ENCODE data around the gene SLC6A16.

The SLC6A16 gene

GRCh38 chr19:49357186-49357585, 32.2 kb upstream of the SLC6A16 start:
- Histone ChIP-seq H3K9me3 (ENCODE audit: insufficient read depth, low read length) (no peaks in the 10 kb centered on the region), H3K27ac (ENCODE audit: low read length) (peak overlapping the region; percentile 33; the same call in 1 of the 2 replicates), H3K27me3 (ENCODE audit: low read depth, low read length) (no peaks in the 10 kb centered on the region), H3K4me2 (ENCODE audit: low read length) (peak overlapping the region; percentile 54), H3K36me3 (replicated peaks; ENCODE audit: low read depth, low read length) (no peaks in the 10 kb centered on the region), H3K4me3 (ENCODE audit: low read length) (peak overlapping the region; percentile 42; the same call in 1 of the 2 replicates), H2AFZ (ENCODE audit: low read depth, low read length) (peak overlapping the region; percentile 40; the same call in 1 of the 2 replicates), H4K20me1 (ENCODE audit: insufficient read depth, low read length) (no peaks in the 10 kb centered on the region), H3K4me1 (ENCODE audit: low read length) (peaks cover 60% of the 10 kb centered on the region), H3K79me2 (ENCODE audit: low read length) (no peaks in the 10 kb centered on the region), H3K9ac (ENCODE audit: low read length) (peak overlapping the region; percentile 48; the same call in 1 of the 2 replicates)
- no peak for TF ChIP-seq EZH2phosphoT487 (IDR thresholded peaks at IDR 0.05; ENCODE audit: low read depth)
- no peak for TF ChIP-seq CTCF (IDR thresholded peaks at IDR 0.05; ENCODE audit: low read depth, low read length)

- Histone ChIP-seq H3K4me2 (ENCODE audit: low read length) (peak overlapping the region; percentile 54), H3K9ac (ENCODE audit: low read length) (peak overlapping the region; percentile 48)
These were observed 31.4 kb upstream of the SLC6A16 start for GRCh38 chr19:49356382-49356781.

GRCh38 chr19:49355909-49356353, 30.9 kb upstream of the SLC6A16 start:
- no peak for TF ChIP-seq EZH2phosphoT487 (IDR thresholded peaks at IDR 0.05; ENCODE audit: low read depth)
- no peak for TF ChIP-seq CTCF (IDR thresholded peaks at IDR 0.05; ENCODE audit: low read depth, low read length)
- Histone ChIP-seq H3K9me3 (ENCODE audit: insufficient read depth, low read length) (no peaks in the 10 kb centered on the region), H4K20me1 (ENCODE audit: insufficient read depth, low read length) (no peaks in the 10 kb centered on the region), H3K27ac (ENCODE audit: low read length) (no peak overlapping the region), H3K4me2 (ENCODE audit: low read length) (peak overlapping the region; percentile 54), H3K9ac (ENCODE audit: low read length) (peak overlapping the region; percentile 48), H3K27me3 (ENCODE audit: low read depth, low read length) (no peaks in the 10 kb centered on the region), H3K79me2 (ENCODE audit: low read length) (no peaks in the 10 kb centered on the region), H3K4me1 (ENCODE audit: low read length) (peaks cover 56% of the 10 kb centered on the region), H3K36me3 (replicated peaks; ENCODE audit: low read depth, low read length) (no peaks in the 10 kb centered on the region), H3K4me3 (ENCODE audit: low read length) (peak overlapping the region; percentile 42), H2AFZ (ENCODE audit: low read depth, low read length) (peak overlapping the region; percentile 48; the same call in 1 of the 2 replicates)

More at GRCh38 chr19:49356382-49356781, 31.4 kb upstream of the SLC6A16 start:
- Histone ChIP-seq H3K4me1 (ENCODE audit: low read length) (peaks cover 60% of the 10 kb centered on the region), H2AFZ (ENCODE audit: low read depth, low read length) (no peak overlapping the region), H3K27me3 (ENCODE audit: low read depth, low read length) (no peaks in the 10 kb centered on the region), H3K4me3 (ENCODE audit: low read length) (peak overlapping the region; percentile 42), H3K79me2 (ENCODE audit: low read length) (no peaks in the 10 kb centered on the region), H3K36me3 (replicated peaks; ENCODE audit: low read depth, low read length) (no peaks in the 10 kb centered on the region), H4K20me1 (ENCODE audit: insufficient read depth, low read length) (no peaks in the 10 kb centered on the region), H3K27ac (ENCODE audit: low read length) (no peak overlapping the region), H3K9me3 (ENCODE audit: insufficient read depth, low read length) (no peaks in the 10 kb centered on the region)
- TF ChIP-seq EZH2phosphoT487 (IDR thresholded peaks at IDR 0.05; ENCODE audit: low read depth) (no peak), CTCF (IDR thresholded peaks at IDR 0.05; ENCODE audit: low read depth, low read length) (no peak)

- H4K20me1 ChIP-seq (ENCODE audit: insufficient read depth, low read length) = no peaks in the 10 kb centered on the region
- no peak overlapping the region for H3K9ac ChIP-seq (ENCODE audit: low read length)
- TF ChIP-seq EZH2phosphoT487 (IDR thresholded peaks at IDR 0.05; ENCODE audit: low read depth) (no peak), CTCF (IDR thresholded peaks at IDR 0.05; ENCODE audit: low read depth, low read length) (no peak)
- peaks cover 8% of the 10 kb centered on the region for H3K36me3 ChIP-seq (replicated peaks; ENCODE audit: low read depth, low read length)
- peaks cover 27% of the 10 kb centered on the region for H3K4me1 ChIP-seq (ENCODE audit: low read length)
- no peak overlapping the region for H3K4me2 ChIP-seq (ENCODE audit: low read length)
- no peaks in the 10 kb centered on the region for H3K27me3 ChIP-seq (ENCODE audit: low read depth, low read length)
- H3K27ac ChIP-seq (ENCODE audit: low read length) = no peak overlapping the region
- H3K79me2 ChIP-seq (ENCODE audit: low read length) = no peaks in the 10 kb centered on the region
- H3K9me3 ChIP-seq (ENCODE audit: insufficient read depth, low read length) = peaks cover 6% of the 10 kb centered on the region; the same call in 1 of the 2 replicates
- H2AFZ ChIP-seq (ENCODE audit: low read depth, low read length) = no peak overlapping the region
- no peak overlapping the region for H3K4me3 ChIP-seq (ENCODE audit: low read length)
These were observed 24.6 kb upstream of the SLC6A16 start for GRCh38 chr19:49349567-49349966.
